GM06990 (cell line): ENCODE measurements around the gene RASL10B.

Experiments
- DNase-seq: peaks from one replicate; pipeline ENCODE4 v3.0.0-alpha.2; 2011; ENCODE audit not compliant: insufficient read length; ENCODE audit errors: extremely low read depth
- H3K27me3 ChIP-seq: replicated peaks from 2 replicates; pipeline ENCODE4 v1.6.0; 2011; ENCODE audit warnings: low read length; ENCODE audit not compliant: control insufficient read depth, insufficient read depth
- H3K36me3 ChIP-seq: 2 replicates; pipeline ENCODE4 v1.5.1; 2011; ENCODE audit warnings: low read length; ENCODE audit not compliant: control insufficient read depth, insufficient read depth
- H3K4me3 ChIP-seq: replicated peaks from 2 replicates; pipeline ENCODE4 v1.5.1; 2011; ENCODE audit warnings: low read depth, mild to moderate bottlenecking, control low read depth, low read length
- CTCF ChIP-seq: IDR thresholded peaks from 2 replicates; pipeline ENCODE4 v1.5.1; 2011; ENCODE audit warnings: low read length, control low read depth, mild to moderate bottlenecking, inconsistent platforms; ENCODE audit not compliant: insufficient read depth, poor library complexity, severe bottlenecking

RASL10B gene

DNA sequence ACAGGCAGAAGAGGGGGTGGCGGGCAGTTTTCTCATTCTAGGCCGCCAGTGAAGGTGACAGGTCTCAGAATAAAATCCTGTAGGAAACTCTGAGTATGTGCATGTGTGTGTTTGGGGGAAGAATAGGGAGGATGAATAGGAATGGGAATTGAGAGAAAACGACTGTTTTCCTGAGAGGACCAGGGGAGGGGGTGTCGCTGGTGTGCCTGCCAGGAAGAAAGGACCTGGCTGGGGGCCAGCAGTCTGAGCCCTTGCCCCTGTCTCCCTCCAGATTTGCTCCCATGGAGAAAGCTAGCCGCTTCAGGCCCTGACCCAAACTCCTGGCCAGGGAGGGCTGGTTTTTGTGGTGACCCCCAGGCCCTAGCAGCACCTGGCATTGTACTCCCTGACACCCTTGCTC, 43.6 kb downstream of the RASL10B start:
- TF ChIP-seq CTCF = no peak
- Histone ChIP-seq H3K27me3 (peaks cover 3% of the 10 kb centered on the region; the same call in 1 of the 2 replicates), H3K36me3 (no peaks in the 10 kb centered on the region), H3K4me3 (no peak overlapping the region)
- no peak for DNase-seq

DNA sequence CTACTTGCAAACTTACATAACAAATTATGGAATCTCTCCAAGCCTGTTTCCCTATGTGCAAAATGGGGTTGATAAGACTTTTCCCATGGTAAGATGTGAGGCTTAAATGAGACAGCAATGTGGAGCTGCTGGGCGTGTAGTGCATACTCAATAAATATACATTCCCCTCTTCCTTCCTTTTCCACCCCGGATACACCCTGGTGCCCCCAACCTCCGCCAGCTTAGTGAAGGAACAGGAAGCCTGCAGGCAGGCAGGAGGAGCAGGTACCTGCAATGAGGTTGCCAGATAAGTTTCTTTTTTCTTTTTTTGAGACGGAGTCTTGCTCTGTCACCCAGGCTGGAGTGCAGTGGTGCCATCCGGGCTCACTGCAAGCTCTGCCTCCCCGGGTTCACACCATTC, 44.1 kb downstream of the RASL10B start:
- H3K27me3 ChIP-seq = peaks cover 3% of the 10 kb centered on the region; the same call in 1 of the 2 replicates
- no peak for TF ChIP-seq CTCF
- no peak for DNase-seq
- H3K36me3 ChIP-seq = no peaks in the 10 kb centered on the region
- H3K4me3 ChIP-seq = no peak overlapping the region

GRCh38 chr17:35778641-35779196, 47.3 kb downstream of the RASL10B start:
- DNase-seq = no peak
- H3K36me3 ChIP-seq = no peaks in the 10 kb centered on the region
- no peak overlapping the region for H3K4me3 ChIP-seq
- peaks cover 3% of the 10 kb centered on the region; the same call in 1 of the 2 replicates for H3K27me3 ChIP-seq
- no peak for TF ChIP-seq CTCF

GRCh38 chr17:35780950-35781349, 49.5 kb downstream of the RASL10B start:
- H3K36me3 ChIP-seq = no peaks in the 10 kb centered on the region

DNA sequence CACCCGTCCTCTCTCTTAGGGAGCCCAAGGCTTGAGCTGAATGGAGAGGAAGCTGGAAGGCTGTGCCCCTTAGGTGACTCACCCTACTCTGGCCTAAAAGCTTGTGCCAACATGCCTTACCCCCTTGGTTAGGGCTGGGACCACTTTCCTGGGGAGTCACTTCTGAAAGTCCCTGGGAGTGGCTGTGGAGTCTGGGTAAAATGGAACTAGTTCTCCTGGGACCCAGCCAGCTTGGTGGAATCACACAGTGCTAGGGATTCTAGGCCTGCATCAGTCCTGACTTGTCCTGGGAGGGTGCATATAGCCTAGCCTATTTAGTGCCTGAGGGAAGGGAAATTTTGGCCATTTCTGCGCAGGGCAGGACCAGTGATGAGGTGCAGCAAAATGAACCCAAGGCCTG, 53.5 kb downstream of the RASL10B start:
- H3K27me3 ChIP-seq = peaks cover 3% of the 10 kb centered on the region
- H3K36me3 ChIP-seq = no peaks in the 10 kb centered on the region
- H3K4me3 ChIP-seq = no peak overlapping the region
- DNase-seq = no peak
- no peak for TF ChIP-seq CTCF

More at GRCh38 chr17:35780950-35781349, 49.5 kb downstream of the RASL10B start:
- no peak for DNase-seq
- TF ChIP-seq CTCF = no peak
- Histone ChIP-seq H3K4me3 (no peak overlapping the region), H3K27me3 (peaks cover 4% of the 10 kb centered on the region)

DNA sequence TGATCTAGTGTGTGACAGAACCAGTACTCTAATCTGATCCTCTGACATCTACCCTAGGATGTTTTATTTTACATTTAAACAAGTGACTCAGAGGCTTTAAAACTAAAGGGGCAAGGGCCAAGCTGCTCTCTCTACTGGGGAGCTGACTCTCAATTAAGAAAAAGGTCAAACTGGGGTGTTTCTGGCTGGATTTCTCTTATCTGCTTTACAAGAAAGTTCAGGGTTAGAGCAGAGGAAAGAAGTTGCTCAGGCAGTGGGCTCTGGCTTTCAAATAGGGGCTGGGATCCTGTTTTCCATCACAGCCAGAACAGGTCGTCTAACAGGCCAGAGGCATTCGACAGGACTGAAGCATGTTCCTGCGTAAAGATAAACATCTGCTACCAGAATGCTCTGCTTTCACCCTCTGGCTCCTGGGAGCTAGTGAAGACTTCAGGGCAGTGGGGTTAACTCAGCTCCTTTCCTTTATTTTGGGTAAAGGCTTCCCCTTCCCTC, 55.5 kb downstream of the RASL10B start:
- Histone ChIP-seq H3K4me3 (no peak overlapping the region), H3K36me3 (no peaks in the 10 kb centered on the region), H3K27me3 (peaks cover 4% of the 10 kb centered on the region)
- DNase-seq = no peak
- TF ChIP-seq CTCF = no peak
